Stimulated activated CD8-positive, alpha-beta memory T cell treated with anti-CD3 and anti-CD28 coated beads, Interleukin-7, amount 100 ng/mL, for 4 hours (primary cell): ENCODE results near the gene RANBP17.
"Not testable (repeated sequence)": the region's sequence is repeated elsewhere in the genome, so short reads cannot be mapped to it uniquely, and the experiment has no call there.

ENCODE experiments used
- DNase-seq, 2 donors: peaks; one replicate each; pipeline ENCODE4 v3.0.0-alpha.2; 2020; ENCODE audit warnings: low read depth in 2 of 2

Gene RANBP17

DNA sequence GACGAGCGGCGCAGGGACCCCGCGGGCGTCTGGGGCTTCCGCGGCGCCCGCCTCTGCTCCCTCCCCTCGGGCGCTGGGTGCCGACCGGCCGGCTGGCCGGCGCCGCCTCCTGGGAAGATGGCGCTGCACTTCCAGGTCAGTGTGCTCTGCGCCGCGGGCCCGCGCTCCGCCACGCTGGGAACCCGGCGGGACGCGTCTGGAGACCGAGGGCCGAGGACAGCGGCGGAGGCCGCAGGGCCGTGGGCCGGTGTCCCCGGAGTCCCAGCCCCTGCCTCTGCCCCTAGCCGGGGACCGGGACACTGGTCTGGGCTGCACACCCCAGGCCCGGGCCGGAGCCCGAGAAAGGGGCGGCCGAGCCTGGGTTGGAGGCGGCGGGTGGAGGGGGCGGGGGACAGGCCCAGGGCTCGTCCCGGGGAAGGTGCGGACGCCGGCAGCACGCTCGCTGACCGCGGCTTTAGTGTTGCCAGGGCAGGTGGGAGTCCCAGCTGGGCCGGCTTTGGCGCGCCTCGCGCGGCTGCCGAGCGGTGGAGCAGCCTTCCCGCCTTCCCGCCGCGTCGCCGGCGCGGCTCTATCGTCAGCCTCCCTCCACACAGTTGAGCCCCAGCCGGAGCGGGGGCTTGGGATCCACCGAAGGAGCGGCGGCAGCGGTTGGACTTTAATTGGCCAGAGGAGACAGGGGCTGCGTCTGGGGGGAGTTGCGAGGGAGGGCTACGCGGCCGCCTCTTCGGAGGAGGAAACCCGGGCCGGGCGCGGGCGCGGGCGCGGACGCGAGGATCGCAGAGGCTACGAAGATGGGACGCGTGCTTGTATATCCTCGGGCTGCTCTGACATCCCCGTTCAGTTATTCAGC lies at the start of gene RANBP17:
RANBP17 (plus strand) TSS at position 102 of the 850 bp plus-strand sequence.
- DNase-seq, result no peak

GRCh38 chr5:170813231-170813630 lies 48.6 kb upstream of the RANBP17 start:
- DNase-seq, result no peak

DNA sequence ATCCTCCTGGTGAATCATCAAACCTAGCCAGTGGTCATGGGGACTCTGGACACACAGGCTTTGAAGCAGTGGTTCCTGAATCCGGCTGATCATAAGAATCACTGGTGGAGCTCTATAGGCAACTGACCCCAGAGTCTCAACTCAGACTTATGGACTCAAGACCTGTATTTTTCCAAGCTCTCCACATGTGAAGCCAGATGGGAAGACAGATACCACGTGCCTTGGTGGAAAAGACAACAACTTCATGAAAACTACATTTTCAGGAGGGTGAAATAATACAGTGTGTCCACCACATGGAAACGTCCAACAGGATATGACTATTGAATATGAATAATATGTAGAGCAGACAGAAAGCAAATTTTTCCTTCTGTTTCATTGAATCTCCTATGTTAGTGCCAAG lies 44.6 kb upstream of the RANBP17 start:
- DNase-seq, result no peak

- no peak for DNase-seq
Observed at GRCh38 chr5:170818232-170818631, 43.6 kb upstream of the RANBP17 start.

- DNase-seq, result no peak
Observed at GRCh38 chr5:170819824-170820223, 42.0 kb upstream of the RANBP17 start.

GRCh38 chr5:170821257-170821800 lies 40.5 kb upstream of the RANBP17 start:
- DNase-seq, result no peak

DNA sequence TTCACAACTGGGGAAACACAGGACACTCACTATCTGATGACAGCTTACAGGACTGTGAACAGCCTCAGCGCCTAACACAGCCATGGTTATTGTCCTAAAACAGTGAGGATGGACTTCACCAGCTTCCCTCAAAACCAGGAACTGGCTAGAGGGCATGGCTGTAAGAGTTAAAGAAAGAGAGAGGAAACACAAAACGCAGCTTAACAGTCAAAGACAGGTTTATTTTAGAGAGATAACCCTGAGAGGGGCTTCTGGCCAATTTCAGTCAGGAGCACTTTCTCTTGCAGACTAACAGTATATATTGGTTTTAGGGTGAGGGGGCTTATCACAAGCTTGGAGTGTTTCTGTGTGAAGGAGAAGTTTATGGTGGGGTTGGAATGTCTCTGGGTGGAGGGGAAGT lies 35.7 kb upstream of the RANBP17 start:
- DNase-seq, result no peak

- no peak for DNase-seq
Observed at GRCh38 chr5:170832241-170832640, 29.6 kb upstream of the RANBP17 start.

- DNase-seq, result not testable (repeated sequence)
Observed at GRCh38 chr5:170833981-170834380, 27.8 kb upstream of the RANBP17 start.

GRCh38 chr5:170836226-170836625 lies 25.6 kb upstream of the RANBP17 start:
- no peak for DNase-seq

GRCh38 chr5:170843870-170844269 lies 17.9 kb upstream of the RANBP17 start:
- DNase-seq, result no peak

- no peak for DNase-seq
Observed at GRCh38 chr5:170844651-170845050, 17.2 kb upstream of the RANBP17 start.

DNA sequence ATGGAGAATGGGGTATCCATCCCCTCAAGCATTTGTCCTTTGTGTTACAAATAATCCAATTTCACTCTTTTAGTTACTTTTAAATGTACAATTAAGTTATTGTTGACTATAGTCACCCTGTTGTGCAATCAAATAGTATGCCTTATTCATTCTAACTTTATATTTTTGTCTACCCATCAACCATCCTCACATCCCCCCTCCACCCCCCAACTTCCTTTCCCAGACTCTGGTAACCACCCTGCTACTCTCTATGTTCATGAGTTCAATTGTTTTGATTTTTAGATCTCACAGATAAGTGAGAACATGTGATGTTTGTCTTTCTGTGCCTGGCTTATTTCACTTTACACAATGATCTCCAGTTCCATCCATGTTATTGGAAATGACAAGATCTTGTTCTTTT lies 15.4 kb upstream of the RANBP17 start:
- DNase-seq, result no peak

DNA sequence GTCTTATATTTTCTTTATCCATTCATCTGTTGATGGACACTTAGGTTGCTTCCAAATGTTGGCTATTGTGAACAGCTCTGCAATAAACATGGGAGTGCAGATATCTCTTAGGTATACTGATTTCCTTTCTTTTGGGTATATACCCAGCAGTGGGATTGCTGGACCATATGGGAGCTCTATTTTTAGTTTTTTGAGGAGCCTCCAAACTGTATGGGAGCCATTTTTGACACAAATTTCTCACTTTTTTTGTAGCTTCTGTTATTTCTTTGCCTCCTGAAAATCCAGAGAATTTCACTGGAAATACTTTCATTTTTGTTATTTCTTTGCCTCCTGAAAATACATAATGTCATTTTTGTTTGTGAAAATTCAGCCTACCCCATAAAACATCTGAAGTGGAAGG lies 15.0 kb upstream of the RANBP17 start:
- no peak for DNase-seq

DNA sequence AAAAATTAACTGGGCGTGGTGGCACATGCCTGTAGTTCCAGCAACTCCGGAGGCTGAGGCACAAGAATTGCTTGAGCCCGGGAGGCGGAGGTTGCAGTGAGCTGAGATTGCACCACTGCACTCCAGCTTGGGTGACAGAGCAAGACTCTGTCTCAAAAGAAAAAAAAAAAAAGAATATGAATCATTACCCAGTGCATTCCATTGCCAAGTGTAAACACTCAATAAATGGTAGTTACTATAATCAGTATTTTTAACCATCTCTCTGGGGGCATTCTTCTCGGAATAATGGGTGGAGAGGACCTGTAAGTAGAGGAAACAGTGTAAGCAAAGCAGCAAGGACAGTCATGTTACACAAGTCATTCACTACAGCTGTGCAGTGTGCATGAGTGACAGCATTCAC lies 13.8 kb upstream of the RANBP17 start:
- no peak for DNase-seq

DNA sequence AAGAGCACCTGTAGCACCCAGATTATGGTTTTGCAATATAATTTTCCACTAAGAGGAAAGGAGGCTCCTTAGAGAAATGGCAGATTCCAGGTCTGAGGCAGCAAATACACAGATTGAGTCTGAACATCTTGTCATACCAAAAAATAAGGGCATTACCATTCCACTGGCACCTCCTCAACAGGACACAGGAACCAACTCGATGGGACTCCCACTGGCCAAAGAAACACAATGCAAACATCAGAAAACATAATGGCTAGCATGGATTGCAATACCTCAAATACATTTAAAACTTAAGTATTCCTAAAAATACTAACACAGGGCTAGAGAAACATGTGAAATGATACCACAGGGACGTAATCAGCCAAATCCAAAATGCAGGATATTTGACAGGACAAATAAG lies 12.4 kb upstream of the RANBP17 start:
- DNase-seq, result no peak

DNA sequence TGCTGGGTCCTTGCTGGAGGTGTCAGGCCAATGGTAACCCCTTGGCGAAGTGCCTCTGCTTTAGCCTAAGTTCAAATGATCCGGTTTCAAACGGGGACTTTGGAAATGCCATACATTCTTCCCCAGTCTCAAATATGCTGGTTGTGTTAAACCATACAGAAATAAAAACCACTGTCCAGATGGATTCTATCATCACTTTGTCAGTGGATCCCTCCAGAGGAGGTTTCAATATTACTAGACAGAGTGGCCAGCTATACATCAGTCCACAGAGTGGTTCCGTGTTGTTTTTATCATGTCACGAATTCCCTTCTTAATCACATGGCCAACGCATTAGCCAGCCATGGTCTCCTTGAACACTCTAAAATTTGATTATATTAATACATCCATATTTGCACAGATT lies 7.3 kb upstream of the RANBP17 start:
- no peak for DNase-seq

GRCh38 chr5:170857066-170857465 lies 4.8 kb upstream of the RANBP17 start:
- no peak for DNase-seq

GRCh38 chr5:170860415-170860814 lies 1.4 kb upstream of the RANBP17 start:
- no peak for DNase-seq

- no peak for DNase-seq
Observed at GRCh38 chr5:170860818-170861666, 776 bp upstream of the RANBP17 start.

- no peak for DNase-seq
Observed at GRCh38 chr5:170861667-170861916, 226 bp upstream of the RANBP17 start.

- DNase-seq, result no peak
Observed at GRCh38 chr5:170863646-170864045, 1.8 kb downstream of the RANBP17 start.

- DNase-seq, result no peak
Observed at GRCh38 chr5:170865622-170866021, 3.8 kb downstream of the RANBP17 start.
